HG02970 (cell line): ENCODE results near the gene KLK5.
"Not testable (repeated sequence)": the region's sequence is repeated elsewhere in the genome, so short reads cannot be mapped to it uniquely, and the experiment has no call there.

Source experiments
- ATAC-seq: cut with Tn5 transposase; IDR thresholded peaks from one replicate; pipeline ENCODE4 v1.9.1; 2021; ENCODE audit warnings: mild to moderate bottlenecking, moderate library complexity, moderate number of reproducible peaks; ENCODE audit not compliant: unreplicated experiment, low FRiP score

Gene KLK5

DNA sequence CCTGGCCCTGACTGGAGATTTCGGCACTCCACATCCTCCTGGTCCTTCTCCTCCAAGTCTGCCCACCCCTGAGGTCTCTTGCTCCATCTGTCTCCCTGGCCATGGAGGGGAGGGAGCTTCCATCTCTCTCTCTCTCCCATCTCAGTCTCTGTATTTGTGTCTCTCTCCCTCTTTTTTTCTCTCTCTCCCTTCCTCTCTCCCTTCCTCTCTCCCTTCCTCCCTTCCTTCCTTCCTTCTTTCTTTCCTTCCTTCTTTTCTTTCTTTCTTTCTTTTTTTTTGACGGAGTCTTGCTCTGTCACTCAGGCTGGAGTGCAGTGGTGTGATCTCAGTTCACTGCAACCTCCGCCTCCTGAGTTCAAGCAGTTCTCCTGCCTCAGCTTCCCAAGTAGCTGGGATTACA is 17.0 kb upstream of the KLK5 start:
- ATAC-seq = not testable (repeated sequence)

DNA sequence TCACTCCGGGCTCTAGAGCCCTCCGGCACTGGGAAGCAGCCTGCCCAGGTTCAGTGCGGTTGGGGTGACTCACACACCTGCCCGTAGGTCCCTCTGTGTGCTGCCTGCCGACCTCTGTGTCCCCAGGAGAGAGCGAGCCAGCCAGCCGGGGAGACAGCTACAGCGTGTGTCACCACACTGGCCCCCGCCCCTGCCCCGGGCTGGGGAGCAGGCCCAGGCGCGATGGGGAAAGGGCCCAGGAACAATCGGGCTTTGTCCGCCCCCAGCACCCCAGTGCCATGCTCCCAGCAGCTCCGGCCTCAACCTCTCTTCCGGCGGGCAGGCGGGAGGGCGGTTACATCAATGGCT is 16.5 kb upstream of the KLK5 start, which contains the start of gene KLK6:
Gene KLK6, minus strand, starts transcription at position 179 of the 348 bp plus-strand sequence. CDS start 1,487 bp downstream, outside the sequence.
- no peak for ATAC-seq

DNA sequence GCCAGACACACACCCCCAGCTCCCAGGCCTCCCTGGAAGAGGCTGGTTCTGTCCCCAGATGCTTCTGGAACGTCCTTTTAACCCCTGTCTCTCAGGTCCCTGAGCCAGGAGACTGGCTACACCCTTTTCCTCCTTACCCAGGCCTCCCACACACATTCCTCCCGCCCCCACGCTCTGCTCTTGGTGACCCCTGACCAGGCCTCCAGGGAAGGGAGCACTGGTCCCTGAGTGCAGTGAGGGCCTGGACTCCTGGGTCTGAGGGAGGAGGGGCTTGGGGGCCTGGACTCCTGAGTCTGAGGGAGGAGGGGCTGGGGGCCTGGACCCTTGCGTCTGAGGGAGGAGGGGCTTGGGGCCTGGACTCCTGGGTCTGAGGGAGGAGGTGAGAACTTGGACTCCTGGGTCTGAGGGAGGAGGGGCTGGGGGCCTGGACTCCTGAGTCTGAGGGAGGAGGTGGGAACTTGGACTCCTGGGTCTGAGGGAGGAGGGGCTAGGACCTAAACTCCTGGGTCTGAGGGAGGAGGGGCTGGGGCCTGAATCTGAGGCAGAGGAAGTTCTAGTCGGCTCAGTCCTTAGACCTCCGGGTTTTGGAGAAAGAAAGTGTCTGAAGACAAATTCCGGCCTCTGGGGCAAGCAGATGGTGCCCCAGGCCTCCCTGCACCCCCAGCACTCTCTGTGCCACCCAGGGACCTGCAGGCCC is 16.0 kb upstream of the KLK5 start:
- no peak for ATAC-seq

DNA sequence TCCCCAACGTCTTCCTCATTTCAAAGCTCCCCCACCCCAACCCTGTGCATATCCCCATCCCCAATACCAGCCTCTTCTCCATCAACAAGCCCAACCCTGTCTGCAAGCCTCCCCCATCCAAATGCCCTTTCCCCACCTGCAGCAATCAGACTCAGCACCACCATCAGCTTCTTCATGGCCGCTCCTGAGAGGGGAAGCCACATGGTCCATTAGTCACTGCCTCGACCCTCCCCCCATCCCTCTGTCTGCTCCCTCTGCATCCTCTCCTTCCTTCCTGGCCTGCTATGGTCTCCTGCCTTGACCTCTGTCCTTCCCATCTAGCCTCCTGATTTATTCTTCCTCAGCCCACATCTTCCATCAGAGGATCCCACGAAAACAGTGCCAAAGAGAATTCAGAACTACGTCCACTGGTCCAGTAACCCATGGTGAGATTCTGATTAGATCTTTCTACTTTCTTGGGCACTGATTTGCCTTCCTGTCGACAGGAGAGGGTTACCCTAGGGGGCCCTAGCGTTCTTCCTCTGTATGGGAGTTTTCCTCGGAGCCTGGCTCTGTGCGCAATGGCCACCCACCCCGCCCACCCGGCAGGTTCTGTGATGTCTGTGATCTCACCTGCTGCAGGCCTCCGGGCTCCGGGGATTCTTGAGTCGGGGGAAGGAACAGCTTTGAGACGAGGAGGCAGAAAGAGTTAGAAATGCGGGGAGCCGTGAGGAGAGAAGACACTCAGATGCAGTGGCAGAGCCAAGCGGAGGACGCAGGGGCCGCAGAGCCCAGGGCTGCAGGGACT is 15.3 kb upstream of the KLK5 start:
- no peak for ATAC-seq

DNA sequence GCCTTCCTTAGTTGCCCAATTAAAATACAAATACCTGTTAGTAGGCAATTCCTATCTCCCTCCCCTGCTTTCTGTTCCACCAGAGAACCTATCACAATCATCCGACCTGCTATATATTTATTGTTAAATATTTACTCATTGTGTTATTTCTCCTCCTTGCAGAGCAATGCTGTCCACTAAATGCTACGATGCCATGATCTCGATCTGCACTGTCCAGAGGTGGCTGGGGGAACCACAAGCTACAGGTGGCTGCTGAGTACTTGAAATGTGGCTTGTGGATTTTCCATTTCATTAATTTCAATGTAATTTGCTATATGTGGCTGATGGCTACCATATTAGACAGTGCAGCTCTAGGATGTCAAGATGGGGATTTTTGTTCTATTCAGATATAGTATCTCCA is 11.4 kb upstream of the KLK5 start:
- ATAC-seq = no peak

DNA sequence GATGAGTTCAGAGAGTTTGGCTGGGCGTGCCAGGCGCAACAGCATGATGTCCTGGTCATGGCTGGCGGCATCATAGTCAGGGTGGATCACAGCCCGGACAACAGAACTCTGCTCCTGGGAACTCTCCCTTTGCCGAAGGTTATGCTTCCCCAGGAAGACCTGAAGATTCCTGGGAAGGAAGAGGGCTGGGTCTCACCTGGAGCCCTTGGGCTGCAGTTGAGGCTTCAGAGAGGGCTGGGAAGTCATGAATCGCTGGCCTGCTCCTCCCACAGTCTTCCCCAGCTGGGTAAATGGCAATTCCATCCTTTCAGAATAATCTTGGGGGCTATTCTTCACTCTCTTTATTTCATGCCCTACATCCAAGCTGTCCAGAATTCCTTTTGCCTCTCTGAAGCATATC is 10.5 kb upstream of the KLK5 start:
- ATAC-seq = no peak

DNA sequence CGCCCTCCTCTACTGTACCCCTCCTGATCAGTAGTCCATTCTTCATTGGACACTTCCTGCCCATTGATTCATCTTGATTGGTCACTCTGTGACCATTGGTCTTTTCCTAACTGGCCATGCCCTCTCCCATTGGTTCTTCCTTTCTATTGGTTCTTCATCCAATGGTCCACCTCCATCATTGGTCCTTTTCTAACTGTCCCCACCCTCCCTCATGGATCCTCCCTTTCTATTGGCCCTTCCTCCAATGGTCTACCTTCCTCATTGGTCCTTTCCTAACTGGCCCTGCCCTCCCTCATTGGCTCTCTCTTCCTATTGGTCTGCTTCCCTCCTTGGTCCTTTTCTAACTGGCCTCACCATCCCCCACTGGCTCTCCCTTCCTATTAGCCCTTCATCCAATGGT is 9.4 kb upstream of the KLK5 start:
- ATAC-seq = no peak

DNA sequence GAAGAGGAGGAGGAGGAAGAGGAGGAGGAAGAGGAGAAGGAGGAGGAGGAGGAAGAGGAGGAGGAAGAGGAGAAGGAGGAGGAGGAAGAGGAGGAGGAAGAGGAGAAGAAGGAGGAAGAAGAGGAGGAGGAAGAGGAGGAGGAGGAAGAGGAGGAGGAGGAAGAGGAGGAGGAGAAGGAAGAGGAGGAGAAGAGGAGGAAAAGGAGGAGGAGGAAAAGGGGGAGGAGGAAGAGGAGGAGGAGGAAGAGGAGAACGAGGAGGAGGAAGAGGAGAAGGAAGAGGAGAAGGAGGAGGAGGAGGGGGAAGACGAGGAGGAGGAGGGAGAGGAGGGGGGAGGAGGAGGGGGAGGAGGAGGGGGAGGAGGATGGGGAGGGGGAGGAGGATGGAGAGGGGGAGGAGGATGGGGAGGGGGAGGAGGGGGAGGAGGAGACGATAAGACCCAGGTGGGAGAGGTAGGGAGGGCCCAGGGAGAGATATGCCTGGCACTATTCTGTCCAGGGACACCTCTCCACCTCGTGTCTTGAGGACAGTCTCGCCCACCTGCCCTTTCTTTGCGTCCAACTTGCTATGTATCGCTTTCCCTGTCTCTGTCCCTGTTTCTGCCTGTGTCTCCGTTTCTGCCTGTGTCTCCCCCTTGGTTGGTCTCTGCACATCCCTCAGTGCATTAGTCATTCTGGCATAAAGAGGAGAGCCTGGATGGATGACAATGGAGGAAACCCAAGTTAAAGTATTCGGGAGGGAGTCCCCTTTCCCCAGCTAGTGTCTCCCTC is 7.1 kb upstream of the KLK5 start:
- no peak for ATAC-seq

DNA sequence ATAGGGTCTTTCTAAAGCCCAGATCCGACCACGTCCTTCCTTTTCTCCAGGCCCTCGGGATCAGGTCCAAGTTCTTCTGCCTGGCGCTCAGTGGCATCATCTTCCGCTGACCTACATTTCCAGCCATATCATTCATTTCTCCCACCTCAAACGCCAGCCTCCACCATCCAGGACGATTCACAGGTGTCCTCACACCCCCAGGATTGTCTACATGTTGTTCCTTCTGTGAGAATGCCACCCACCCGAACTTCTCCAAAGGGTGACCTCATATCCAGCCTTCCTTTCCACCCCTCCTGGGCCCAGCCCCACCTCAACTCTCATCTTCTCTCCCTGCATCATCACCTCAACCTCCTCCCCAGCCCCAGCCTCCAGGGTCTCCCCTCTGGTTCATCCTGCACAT is 4.7 kb upstream of the KLK5 start:
- ATAC-seq = no peak

DNA sequence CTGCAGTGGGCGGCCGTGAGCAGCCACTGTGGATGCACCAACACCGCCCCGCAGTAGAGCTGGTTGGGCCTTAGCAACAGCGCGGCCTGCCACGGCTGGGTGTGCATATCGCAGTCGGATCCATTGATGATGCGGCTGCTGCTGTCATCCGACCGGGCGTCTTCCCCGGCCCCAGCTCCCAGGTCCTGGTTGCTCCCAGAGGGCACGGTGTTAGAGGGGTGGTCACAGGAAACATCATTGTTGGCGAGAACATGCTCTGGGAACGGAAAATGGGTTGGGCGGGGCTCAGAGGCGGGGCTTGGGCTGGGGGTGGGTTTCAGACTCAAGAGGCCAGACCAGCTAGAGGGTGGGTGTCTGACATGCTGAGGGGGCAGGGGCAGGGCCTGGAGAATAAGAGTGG is 3.0 kb downstream of the KLK5 start:
- ATAC-seq = no peak

DNA sequence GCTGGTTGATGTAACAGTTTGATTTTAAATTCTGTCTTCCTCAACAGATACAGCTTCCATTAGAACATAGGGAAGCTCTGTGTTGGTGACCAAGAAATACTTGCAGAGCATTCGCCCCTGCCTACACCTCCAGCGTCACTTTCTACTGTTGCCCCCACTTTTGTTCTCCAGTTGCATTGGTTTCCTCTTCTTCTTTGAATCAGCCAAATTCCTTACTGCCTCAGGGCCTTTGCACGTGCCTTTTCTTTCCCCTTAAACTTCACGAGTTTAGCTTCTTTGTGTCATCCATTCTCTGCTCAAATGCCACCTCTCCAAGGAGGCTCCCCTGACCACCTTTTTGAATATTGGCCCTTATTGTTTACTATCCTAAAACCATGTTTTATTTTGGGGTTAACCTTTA is 5.7 kb downstream of the KLK5 start:
- no peak for ATAC-seq

DNA sequence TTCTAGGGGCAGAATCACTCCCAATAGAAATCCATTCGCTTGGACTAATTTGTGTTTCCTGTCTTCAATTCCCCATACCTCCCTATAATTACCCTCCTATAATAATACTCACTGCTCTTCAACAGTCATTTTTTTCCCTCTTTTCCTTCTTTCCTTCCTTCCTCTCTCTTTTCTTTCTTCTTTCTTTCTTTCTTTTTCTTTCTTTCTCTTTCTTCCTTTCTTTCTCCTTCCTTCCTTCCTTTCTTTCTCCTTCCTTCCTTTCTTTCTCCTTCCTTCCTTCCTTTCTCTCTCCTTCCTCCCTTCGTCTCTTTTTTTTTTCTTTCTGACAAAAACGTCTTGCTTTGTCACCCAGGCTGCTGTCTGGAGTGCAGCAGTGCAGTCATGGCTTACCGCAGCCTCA is 8.0 kb downstream of the KLK5 start:
- no peak for ATAC-seq

DNA sequence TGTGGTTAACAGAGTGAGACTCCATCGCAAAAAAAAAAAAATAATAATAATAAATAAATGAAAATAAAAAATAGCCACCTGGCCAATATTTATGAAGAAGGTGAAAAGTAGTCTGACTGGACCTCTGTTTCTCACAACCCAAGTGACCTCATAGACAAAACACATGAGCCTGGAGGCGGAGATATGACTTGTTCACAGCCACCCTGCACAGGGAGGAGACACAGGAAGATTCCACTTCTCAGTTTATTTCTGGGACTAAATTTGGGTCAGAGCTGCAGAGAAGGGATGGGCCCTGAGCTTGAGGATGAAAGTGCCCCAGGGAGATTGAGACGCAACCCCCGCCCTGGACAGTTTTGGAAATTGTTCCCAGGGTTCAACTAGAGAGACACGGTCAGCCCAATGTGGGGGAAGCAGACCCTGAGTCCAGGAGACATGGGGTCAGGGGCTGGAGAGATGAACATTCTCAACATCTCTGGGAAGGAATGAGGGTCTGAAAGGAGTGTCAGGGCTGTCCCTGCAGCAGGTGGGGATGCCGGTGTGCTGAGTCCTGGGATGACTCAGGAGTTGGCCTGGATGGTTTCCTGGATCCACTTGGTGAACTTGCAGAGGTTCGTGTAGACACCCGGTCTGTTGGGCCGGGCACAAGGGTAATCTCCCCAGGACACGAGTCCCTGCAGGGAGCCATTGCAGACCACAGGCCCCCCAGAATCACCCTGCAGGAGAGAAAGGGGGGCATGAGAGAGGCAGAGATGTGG is 9.6 kb downstream of the KLK5 start:
- ATAC-seq = no peak

DNA sequence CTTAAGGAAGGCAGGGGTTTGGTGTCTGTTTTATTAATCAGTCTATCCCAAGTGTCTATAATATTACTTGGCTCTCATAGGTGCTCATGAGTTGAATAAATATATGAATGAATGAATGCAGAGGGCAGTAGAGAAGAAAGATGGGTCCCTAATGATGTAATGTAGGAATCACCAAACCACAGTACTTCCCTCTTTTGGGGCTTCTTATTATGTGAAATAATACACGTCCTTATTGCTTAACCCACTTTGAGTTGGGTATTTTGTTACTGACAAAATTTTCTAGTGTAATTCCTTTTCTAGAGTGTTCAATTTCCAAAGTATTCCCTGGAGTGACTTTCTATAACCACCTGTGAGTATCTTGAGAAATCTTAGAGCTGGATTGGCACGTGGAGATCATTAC is 13.2 kb downstream of the KLK5 start:
- ATAC-seq = no peak

DNA sequence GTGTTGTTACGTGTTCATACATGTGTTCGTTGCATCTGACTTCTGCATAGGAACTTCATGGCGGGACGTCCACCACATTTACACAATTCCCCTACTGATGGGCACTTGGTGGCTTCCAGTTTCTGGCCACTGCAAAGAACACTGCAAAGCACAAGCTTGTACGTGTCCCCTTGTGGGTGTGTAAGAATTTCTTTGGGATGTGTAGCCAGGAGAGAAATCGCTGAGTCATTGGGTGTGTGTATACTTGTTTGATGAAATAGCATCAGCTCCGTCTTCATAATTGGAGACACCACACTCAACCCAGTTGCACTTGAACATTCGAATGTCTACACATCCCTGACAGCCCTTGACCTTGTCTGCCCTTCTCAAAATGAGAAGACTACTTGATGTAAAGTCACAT is 19.2 kb downstream of the KLK5 start:
- no peak for ATAC-seq

DNA sequence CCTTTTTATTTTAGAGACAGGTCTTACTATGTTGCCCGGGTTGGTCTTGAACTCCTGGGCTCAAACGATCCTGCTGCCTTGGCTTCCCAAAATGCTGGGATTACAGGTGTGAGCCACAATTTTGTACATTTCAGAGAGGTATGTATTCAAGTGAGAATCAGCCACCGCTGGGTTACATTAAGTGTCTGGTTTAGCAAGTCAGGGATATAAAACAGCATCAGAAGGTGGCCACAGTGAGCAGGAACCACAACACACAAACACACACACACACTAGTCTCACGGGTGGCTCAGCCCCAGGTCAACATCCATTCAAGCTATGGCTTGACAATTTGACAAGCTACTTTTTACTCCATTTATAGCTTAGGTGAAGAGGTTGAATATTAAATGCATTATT is 20.2 kb downstream of the KLK5 start:
- ATAC-seq = no peak

DNA sequence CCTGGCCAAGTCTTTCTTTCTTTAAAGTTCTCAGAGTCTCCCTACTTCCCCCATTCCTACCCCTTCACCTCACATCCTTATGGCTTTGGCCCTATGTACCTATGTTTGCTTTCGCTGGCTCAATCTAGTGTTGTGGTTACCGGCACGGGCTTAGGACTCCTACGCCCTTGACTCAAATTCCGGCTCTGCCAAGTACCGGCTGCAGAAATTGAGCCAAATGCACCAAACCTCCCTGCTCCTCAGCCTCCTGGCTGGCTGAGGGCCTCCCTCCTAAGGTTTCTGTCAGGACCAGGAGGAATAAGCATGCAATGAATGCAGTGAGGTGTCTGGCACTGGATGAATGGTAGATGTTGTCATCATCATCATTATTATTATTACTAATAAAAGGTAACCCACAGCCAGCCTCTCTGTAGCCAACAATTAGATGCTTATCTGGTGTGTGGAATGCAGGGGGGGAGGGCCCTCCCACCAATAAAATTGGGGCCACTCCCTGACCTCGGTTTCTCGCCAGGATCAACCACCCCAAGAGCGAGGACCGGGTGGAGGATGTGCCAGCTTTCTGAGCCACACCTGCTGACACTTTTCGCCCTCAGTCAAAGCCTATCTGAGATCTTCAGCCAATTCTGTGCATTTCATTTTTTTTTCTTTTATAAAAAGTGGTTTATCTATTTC is 20.7 kb downstream of the KLK5 start:
- ATAC-seq = no peak

DNA sequence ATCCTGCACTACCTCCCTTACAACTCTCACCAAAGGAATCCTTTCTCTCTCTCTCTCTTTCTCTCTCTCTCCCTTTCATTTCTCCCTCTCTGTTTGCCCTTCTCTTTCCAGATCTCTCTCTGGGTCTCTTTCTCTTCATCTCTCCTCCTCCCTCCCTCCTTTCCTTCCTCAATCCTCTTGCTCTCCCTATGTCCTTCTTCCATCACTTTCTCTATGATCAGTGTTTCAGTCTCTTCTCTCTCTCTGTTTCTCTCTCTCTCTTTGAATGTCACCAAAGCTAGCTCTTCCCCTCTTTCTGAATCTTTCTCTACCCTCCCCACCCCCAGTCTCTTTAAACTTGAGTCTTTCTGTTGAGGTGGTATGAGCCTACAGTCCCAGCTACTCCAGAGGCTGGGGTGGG is 21.8 kb downstream of the KLK5 start:
- no peak for ATAC-seq

DNA sequence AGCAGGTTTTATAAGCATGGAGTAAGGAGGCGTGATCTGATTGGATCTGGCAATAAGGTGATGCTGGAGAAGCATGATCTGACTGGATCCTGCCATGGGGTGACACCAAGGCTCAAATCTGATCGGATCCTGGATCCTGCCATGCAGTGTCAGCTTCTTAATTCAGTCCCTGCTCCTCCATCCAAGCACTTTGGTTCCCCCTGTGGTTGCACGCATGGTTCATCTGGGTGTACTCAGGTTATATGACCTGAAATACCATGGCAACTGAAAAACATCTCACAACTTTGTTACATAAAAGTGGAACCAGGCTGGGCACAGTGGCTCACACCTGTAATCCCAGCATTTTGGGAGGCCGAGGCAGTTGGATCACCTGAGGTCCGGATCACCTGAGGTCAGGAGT is 24.0 kb downstream of the KLK5 start:
- no peak for ATAC-seq

DNA sequence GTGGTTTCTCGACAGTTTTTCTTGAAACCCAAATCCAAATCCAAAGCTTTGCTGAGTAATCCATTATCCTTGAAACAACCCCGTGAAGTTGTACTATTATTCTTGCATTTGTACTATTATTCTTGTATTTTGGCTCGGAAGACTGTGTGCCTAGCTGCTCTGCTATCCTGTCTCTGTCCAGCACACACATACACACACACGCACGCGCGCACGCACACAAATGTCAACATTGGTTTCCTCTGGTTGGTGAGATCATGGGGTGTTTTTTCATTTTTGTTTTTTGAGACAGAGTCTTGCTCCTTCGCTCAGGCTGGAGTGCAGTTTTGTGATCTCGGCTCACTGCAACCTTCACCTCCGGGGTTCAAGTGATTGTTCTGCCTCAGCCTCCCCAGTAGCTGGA is 26.7 kb downstream of the KLK5 start:
- ATAC-seq = no peak
